NCI-H187 (cell line): ENCODE data around the gene RGS11.
A peak's percentile ranks its signal among the peaks of the same experiment; 100 is the strongest.

Source experiments
- DNase-seq, 2 experiments: peaks; one replicate each; lab custom pipeline; 2025; lab: John Stamatoyannopoulos, UW

Gene RGS11

GRCh38 chr16:275786-276232 is at the start of gene RGS11:
RGS11 (minus strand) TSS chr16:275944; CDS start chr16:275911, 33 bp downstream.
- DNase-seq, result no peak

GRCh38 chr16:324451-325334 is 48.9 kb upstream of the RGS11 start:
- no peak for DNase-seq

GRCh38 chr16:324201-324450 is 48.4 kb upstream of the RGS11 start:
- no peak for DNase-seq

- no peak for DNase-seq
These were observed 46.9 kb upstream of the RGS11 start for GRCh38 chr16:322476-323143.

- DNase-seq, result no peak
These were observed 45.8 kb upstream of the RGS11 start for GRCh38 chr16:321532-321931.

GRCh38 chr16:320206-320605 is 44.5 kb upstream of the RGS11 start:
- DNase-seq, result no peak

GRCh38 chr16:318628-319027 is 42.9 kb upstream of the RGS11 start:
- no peak for DNase-seq

GRCh38 chr16:317583-317982 is 41.8 kb upstream of the RGS11 start:
- no peak for DNase-seq

GRCh38 chr16:316741-317464 is 41.2 kb upstream of the RGS11 start:
- DNase-seq, result no peak

GRCh38 chr16:314795-315299 is 39.1 kb upstream of the RGS11 start:
- peak; percentile 20 to 35 for DNase-seq

GRCh38 chr16:314351-314750 is 38.6 kb upstream of the RGS11 start:
- DNase-seq, result no peak

GRCh38 chr16:311725-312124 is 36.0 kb upstream of the RGS11 start:
- DNase-seq, result no peak

GRCh38 chr16:309476-309875 is 33.7 kb upstream of the RGS11 start:
- DNase-seq, result no peak

GRCh38 chr16:307691-308312 is 32.1 kb upstream of the RGS11 start:
- DNase-seq, result no peak

- DNase-seq, result peak; percentile 24 to 47
These were observed 31.2 kb upstream of the RGS11 start for GRCh38 chr16:306911-307370.

- DNase-seq, result peak in 1 of 2 experiments; percentile 25
These were observed 30.3 kb upstream of the RGS11 start for GRCh38 chr16:305916-306626.

- DNase-seq, result no peak
These were observed 28.2 kb upstream of the RGS11 start for GRCh38 chr16:303760-304505.

- DNase-seq, result no peak
These were observed 26.2 kb upstream of the RGS11 start for GRCh38 chr16:301950-302349.

- DNase-seq, result no peak
These were observed 25.5 kb upstream of the RGS11 start for GRCh38 chr16:301235-301634.

- no peak for DNase-seq
These were observed 22.1 kb upstream of the RGS11 start for GRCh38 chr16:297832-298231.
